GM23248 (cell line): ENCODE results near the gene DDIAS.
"Not testable (repeated sequence)": the region's sequence is repeated elsewhere in the genome, so short reads cannot be mapped to it uniquely, and the experiment has no call there.

Experiments
- EZH2 ChIP-seq: fragments of 200-600 bp; sonication (generic); IDR thresholded peaks from 2 replicates; pipeline ENCODE4 v1.6.1; 2018; ENCODE audit warnings: antibody characterized with exemption, mild to moderate bottlenecking; ENCODE audit not compliant: insufficient read depth, poor library complexity, severe bottlenecking
- EZH2phosphoT487 ChIP-seq: fragments of 200-600 bp; sonication (generic); IDR thresholded peaks from 2 replicates; pipeline ENCODE4 v1.6.1; 2018; ENCODE audit warnings: antibody characterized with exemption, moderate library complexity, mild to moderate bottlenecking, low read depth; ENCODE audit not compliant: insufficient read depth

- not testable (repeated sequence) for TF ChIP-seq EZH2phosphoT487, EZH2
Observed at GRCh38 chr11:82945041-82945440, 43.5 kb downstream of the DDIAS start.
